H4 (cell line): ENCODE results near the gene ERP27. TPM values are rescaled to one million over a fixed set of nuclear protein-coding genes. Genes with fewer than 3 reads are reported as not detected.
A peak's percentile ranks its signal among the peaks of the same experiment; 100 is the strongest.

Experiments used
- DNase-seq: peaks from one replicate; pipeline ENCODE4 v3.0.0-alpha.2; 2015; ENCODE audit warnings: low spot score
- total RNA-seq: library from RNA; depleted of rRNA; stranded (reverse); fragments of >200 nt; shearing (Covaris generic); gene quantifications from 2 replicates; pipeline ENCODE4 v1.2.3, GENCODE V29; 2014

ERP27 gene
- total RNA-seq, 1 experiment from 2014 or later = not detected

DNA sequence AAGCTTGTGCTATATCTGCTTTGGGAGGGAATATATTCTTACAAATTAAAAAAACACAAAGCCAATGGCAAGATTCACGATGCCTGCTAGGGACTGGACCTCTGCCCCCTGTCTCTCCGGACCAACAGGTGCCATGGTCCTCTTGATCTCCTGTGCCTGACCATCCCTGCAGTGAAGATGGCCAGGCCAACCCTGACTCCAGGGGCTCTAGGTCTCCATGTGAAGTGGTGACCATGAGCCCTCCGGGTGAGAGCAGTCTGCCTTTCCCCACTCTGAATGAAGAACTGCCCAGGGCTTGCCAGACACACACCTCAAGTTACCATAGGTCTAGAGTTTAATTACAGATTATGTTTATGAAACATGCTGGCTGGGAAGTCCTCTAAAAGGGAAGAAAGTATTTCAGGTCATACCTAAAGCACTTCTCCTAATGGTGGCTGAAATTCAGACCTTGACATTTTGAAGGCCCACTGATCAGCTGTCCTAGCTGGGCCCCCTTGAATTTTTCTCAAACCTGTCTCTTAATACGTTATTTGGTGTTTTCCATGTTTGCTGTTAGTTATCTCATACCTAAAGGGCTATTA lies 21.7 kb upstream of the ERP27 start:
- no peak for DNase-seq

DNA sequence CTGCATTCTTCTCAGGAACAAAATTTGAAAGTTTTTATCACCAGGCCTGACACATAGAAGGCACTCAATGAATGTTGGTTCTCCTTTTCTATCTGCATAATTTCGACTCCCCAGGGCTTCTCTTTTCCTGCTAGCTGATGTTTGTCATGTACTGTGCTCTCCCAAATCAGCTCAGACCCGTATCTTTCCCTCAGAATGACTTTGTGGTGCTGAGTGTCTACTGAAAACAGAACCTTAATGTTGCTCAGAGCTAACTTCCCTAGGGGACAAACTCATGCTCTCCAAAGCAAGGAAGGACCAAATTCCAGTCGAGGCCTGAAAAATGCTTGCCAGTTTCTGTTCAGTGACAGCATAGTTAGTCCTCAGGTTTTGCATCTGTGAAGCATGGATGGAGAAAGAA lies 21.1 kb upstream of the ERP27 start:
- DNase-seq = no peak

DNA sequence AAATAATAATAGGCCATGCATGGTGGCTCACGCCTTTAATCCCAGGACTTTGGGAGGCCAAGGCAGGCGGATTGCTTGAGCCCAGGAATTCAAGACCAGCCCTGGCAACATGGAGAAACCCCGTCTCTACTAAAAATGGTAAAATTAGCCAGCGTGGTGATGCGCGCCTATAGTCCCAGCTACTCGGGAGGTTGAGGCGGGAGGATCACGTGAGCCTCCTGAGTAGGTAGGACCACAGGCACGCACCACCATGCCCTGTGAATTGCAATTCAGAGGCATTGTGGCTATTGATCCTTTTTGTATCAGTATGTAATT lies 20.7 kb upstream of the ERP27 start:
- no peak for DNase-seq

DNA sequence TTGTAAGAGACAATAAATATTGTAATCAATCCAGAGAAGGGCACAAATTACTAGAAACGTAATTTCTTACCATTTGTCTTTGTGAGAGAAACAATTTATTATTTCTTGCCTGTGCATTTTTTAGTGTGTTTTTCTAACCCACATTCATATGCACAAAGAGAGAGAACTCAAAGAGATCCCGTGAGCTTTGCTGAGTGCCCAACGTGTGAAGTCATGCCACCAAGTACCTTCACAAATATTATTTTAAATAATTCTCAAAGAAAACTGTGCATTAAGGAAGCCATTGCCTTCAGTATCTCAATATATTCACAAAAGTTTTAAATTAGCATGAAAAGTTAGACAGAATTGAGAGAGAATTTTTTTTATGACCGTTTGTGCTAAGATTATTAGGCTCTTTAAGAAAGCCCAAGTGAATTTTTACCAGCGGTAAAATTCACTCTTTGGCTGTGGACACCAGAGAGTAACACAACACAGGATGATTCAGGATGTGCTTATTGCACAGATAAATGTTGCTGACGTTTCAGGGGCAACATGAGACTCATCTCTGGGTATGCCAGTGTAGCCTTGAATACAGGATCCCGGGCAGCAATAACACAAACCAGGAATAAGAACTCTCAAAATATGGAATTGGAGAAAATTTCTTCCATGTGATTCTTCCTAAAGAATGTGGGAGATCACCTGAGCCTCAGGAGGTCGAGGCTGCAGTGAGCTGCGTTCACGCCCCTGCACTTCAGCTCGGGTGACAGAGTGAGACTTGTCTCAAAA lies 20.2 kb upstream of the ERP27 start:
- no peak for DNase-seq

DNA sequence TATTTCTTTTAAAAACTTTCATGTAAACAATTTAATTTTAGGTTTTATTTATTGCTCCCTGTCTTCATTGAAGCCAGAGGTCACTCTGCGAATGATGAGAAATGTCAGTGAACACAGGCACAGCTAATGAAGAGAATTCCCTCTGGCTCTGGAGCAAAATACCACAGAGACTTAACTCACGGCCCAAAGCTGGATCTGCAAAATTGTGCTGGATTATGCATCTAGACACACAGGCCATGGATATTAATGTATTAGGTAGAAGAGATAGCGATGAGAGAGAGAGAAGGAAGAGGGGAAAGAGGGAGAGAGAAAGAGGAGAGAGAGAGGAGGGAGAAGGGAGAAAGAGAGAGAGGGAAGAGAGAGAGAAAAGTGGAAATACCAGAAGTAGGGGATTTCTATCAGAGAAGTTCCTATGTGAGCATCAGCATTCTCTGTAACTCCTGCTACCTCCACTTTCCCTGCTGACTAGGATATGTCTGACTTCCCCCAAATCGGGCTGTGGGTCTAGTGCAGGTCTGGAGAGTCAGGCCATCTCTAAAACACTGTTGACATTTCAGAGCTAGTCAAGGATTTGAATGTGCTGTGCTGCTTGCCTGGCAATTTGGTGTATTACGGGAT lies 19.3 kb upstream of the ERP27 start:
- no peak for DNase-seq

DNA sequence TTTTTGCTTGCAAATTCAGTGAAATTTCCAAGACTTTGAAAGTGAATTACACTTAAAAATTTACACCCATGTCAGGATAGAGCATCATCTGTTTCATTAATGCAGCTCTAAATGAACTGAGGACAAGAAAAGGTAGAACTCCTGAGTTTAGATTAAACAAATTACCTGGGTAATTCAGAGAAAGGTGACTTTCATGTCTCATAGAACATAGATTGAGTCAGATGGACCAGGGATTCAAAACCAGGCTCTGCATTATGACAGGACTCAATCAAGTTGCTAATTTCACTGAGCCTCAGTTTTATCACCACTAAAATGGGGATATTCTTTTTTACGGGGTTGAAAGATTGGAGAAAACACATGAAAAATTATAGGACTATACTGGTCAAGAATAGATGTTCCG lies 18.6 kb upstream of the ERP27 start:
- DNase-seq = no peak

DNA sequence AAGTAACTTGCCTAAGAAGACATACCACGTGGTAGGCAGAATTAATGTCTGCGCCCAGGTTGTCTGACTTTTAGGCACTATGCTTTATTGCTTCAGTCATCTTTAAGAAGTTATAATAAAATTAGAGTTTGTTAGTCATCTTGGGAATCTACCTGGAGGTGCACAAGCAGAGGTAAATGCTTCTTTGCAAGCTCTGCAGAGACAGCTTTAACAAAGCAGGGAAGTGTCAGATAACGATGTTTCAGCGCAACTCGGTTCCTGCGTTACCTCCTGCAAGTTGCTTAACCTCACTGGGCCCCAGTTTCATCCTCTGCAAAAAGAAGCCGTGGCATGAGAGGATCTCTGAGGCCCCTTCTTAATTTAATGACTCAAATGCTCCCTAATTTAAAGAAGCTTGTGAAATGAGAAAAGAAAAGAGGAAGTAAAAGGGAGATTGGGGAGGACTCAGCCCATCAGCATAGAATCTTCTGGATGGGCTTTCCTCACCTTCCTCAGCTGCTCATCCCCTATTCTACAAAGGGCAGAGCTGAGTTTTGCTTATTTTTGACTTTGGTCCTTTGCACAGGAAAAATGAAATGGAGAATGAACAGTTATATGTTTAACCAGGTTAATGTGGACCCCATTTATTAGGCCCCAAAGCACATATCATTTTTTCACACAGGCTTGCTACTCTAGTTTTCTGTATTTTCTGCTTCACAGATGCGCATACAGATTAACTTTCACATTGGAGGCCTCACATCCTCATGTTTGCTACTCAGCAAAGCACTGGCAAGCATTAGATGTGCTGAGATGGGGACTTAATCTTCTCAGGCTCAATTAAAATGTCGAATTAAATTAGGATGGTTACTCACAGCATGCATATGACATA lies 17.9 kb upstream of the ERP27 start:
- DNase-seq = no peak

DNA sequence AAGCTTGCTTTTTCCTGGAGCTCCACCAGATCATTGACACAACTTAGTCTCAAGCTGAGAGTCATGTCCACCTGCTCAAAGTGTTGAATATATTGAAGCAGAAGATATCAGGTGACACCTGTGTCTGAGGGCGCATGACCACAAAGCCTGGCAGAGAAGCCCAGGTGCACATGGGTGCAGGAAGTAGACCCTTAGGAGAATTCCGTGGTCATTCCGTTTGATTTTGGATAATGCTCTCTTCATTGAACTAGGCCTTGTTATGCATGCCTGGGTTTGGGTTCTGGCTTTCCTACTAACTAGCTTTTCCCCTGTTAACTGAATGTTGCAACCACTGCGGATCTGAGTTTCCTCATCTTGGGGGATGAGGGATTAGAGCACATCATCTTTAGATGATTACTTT lies 15.9 kb upstream of the ERP27 start:
- DNase-seq = no peak

DNA sequence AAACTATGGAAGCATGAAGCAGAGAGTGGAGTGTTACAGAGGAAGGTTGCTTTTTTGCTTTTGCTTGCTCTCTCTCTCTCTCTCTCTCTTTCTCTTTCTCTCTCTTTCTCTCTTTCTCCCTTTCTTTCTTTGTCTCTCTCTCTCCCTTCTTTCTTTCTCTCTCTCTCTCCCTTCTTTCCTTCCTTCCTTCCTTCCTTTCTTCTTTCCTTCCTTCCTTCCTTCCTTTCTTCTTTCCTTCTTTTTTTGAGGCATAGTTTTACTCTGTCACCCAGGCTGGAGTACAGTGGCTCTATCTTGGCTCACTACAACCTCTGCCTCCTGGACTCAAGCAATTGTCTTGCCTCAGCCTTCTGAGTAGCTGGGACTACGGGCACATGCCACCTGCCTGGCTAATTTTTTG lies 15.4 kb upstream of the ERP27 start:
- no peak for DNase-seq

DNA sequence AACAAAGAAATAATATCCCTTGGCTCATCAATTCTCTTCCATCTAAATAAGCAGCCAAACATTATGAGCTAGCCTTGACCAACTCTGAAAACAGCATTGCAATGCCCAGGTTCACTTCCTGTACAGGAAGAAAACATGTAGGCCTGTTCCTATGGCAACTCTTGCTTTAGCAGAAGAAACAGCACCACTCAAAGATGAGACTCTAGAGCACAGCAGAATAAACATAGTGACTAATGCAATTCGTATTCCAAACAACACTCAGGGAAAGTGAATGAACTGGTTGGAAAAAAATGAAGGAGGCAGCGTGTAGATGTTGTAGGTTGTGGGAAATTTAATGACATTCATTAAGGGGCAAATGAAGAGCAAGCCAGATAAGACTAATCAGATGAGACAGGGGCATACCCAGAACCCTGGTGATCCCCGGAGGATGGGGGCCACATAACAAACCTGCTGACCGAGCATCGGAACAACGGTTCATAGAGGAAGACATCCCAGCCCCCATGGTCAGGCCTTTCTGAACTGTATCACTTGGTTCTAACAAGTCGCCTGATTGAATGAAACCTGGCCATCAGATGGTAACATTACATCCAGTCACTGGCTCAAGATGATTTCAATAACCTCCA lies 14.1 kb upstream of the ERP27 start:
- peak; percentile 93 for DNase-seq

DNA sequence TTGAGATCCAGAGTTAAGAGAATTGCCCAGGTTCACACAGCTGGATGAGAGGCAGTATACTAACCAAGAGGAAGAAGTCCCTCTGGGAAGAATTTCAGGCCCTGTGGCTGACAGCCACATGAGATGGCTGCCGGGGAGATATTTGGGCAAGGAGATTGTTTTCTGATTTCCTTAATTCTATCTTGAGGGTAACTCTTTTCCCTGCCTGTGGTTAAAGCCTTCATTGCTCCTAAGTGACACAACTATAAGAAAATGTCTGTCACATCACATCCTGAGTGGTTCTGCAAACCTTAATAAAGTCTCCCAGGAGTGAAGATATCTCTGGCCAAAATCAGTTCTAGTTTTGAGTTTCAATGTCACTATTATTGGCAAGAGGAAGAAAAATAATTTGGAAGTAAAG lies 13.5 kb upstream of the ERP27 start:
- DNase-seq = no peak

DNA sequence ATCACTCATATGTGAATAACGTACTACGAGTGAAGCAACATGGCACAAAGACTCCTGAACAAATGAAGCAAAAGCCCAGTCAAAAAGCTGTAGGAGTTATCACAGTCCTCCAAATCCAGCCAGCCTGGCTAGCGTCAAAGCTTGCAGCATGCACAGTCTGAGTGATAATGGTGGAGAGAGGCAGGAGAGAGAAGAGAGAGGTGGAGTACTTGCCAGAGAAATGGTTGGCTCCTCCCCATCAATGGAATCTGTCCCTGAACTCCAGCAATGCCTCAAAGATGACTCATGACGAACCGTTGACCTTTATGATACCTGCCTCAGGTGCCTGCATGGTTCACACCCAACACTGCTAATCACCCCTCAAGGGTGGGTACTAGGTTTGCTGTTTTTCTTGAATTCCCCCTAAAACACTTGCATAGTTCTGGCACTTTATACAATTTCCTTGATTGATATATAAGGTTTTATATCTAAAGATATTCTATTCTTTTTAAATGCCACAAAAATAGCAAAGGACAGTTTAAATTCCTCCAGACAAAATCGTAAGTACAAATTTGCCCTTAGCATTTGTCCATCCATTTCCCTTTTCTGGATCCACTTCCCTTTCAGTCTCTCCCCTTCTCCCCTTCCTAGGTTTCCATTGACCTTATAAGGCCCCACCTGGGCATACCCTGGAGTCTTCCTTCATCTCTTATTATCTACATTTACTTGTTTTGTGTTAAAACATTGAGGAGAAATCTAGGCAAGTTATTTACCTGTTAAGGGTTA lies 12.8 kb upstream of the ERP27 start:
- DNase-seq = no peak

DNA sequence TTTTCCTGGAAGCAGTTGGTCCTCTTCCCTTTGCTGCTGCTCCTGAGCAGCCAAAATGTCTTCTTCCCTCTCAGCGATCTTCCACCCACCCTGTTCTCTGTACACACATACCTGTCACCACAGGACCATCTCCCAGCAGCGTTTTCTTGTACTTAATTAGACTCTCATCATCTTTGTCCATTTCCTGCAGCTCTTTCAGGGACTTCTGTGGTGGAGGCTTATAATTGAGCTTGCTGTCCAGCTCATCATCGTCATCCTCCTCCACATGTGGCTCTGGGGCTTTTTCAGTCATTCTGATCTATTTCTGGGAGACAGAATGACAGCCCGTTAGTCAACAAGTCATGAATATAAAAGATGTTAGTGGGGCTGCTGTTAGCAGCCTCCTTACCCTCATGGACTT lies 12.1 kb upstream of the ERP27 start:
- no peak for DNase-seq

DNA sequence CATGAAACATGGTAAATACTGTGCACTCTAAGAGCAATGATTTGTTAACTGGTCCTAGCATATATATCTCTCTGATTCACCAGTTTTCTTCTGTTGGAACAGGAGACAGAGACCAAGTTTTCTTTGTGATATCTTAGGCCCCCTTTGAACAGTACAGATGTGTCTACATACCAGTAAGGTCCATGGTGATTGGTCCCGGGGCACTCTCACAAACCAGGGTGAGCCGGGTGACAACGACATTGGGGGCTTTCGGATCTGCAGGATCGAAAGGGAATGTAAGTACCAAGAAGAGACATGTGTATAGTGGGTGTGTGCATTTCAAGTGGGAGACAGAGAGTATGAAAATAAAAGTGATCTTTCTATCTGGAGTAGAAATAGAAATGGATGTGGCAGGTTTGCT lies 11.3 kb upstream of the ERP27 start:
- DNase-seq = no peak

DNA sequence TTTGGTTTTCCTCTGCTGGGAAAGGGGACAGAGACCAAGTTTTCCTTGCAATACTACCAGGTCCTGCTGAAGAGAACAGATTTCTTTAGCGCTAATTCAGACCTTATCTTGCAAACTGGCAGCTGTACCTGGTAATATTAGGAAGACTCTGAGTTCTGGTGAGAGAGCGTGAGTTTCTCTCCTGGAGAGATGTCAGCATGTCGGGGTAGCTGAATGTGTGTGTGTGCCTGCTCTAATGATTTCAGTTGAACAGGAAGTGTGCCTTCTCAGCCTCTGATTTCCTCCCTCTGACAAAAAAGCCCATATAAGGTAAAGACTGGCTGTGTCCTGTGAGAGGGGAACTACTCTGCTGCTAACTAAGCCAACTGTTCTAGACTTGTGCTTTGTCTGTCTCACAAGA lies 10.3 kb upstream of the ERP27 start:
- DNase-seq = peak; percentile 88

DNA sequence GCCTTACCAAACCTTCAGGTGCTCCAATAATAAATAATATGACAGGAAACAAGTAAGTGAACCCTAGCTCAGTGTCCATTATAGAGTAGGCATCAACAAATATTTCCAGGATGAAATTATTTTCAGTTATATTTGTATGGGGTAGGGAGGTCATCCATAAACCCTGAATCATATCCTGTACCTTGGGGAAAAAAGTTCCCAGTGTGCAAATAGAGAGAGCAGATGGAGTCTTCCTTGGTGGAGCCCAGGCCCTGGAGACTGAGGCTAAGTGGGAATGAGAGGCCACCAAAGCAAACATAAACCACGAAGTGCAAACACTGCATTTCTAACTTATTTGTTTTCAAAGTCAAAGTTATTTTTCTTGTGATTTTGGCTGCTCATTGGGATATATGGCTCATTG lies 8.5 kb upstream of the ERP27 start:
- no peak for DNase-seq

DNA sequence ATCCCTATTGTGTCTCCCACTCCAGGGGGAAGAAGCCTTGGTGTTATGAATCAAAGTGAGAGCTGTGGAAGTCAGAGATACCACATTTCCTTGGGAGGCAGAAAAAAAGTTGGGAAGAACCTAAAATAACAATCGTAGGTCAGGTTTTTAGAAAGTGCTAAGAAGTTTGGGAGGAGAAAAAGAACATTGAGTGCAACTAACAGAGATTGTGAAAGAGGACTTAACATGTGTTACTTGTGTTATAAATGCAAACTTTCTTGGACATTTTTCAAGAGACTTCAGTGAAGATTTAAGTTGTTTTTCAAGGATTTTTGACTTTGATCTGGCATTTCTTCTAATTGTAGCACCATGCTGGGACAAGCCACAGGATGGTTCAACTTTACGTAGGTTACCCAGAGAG lies 7.8 kb upstream of the ERP27 start:
- no peak for DNase-seq

DNA sequence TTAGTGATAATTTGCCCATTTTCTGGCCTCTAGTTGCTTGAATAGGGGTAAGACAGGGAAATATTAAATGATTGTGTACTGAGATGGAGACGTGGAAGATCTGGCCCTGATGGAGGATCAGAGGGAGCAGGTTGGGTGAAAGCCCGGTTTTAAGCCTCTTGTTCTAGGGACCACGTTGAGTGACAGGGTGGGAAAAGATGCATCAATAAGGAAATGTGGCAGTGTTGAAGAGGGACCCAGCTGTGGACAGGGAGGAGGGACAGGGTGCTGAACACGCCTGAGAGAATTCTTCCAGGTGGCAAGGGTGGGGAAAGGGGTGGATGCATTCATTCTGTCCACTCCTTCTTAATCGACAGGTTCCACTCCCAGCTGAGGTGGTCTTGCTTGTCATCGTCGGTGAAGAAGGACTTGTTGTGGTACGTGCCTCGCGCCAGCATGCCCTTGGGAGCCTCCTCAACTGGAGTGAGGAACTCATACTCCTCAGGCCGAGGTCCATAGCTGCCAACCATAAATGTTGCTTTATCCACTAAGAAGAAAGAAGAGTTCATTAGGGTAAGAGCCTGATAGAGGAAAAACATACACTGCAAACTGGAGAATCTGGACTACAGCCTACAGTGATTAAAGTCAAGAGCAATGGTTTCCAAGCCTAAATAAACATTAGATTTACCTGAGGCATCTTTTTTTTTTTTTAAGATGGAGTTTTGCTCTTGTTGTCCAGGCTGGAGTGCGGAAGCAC lies 4.0 kb upstream of the ERP27 start:
- DNase-seq = no peak

DNA sequence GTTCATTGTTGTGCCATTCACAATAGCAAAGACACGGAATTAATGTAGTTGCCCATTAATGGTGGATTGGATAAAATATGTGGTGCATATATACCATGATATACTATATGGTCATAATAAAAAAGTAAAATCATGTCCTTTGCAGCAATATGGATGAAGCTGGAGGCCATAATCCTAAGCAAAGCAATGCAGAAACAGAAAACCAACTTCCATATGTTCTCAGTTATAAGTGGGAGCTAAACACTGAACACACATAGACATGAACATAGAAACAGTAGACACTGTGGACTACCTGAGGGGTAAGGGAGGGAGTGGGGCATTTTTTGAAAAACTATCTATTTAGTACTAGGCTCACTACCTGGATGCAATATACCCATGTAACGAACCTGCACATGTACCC lies 3.0 kb upstream of the ERP27 start:
- no peak for DNase-seq

DNA sequence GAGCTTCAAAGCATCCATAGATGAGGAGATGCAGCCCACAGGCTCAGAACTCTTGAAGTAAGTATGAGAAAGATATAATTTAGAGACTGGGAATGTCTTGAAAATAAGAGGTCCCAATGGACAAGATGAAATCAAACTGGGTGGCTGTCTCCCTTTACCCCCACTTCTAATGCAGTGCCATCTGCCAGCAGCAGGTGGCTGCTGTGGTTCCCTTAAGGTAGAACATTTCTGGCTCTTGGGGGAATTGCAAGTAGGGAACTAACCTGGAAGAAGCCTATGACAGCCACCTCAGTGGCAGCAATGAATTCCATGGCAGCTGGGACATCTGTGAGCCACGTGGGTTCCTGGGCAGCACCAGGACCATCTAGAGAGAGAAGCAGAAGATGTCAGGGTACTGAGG lies 648 bp downstream of the ERP27 start:
- no peak for DNase-seq

DNA sequence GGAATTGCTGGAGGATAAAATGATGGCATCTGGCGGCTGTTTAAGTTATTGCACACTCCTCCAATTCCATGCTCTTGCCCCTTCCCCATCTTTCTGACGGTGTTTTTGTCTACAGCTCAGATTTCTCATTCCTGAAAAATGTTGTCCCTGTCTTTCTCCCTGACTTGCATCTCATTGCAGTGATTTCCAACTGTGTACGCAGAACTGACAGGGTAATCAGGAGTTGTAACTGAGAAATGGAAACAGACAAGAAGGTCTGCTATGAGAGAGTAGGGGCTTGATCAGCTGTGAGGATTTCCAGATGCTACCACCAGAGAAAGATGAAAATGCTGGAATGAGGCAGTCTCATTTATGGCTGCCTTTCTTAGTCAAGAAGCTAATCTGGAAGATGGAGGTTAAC lies 1.3 kb downstream of the ERP27 start:
- DNase-seq = no peak
